ENCODE results near the gene ABHD16B.

GRCh38 chr20:63826753-63827152, 34.5 kb upstream of the ABHD16B start:
- TF ChIP-seq SUZ12 (IDR thresholded peaks at IDR 0.05; ENCODE audit: extremely low read depth, insufficient read depth, insufficient read length) (no peak), ZNF274 (IDR thresholded peaks at IDR 0.05; ENCODE audit: low read depth, low read length) (no peak), YY1 (IDR thresholded peaks at IDR 0.05; ENCODE audit: insufficient read depth, insufficient read length) (no peak)
